Ovary (tissue), 9 donors: ENCODE data around the gene OSBPL6. TPM values are rescaled to one million over a fixed set of nuclear protein-coding genes. Genes with fewer than 3 reads are reported as not detected.
A peak's percentile ranks its signal among the peaks of the same experiment; 100 is the strongest.

Source experiments
- DNase-seq, 5 donors: peaks; one replicate each; pipeline ENCODE4 v3.0.0-alpha.2; 2019 to 2020
- H3K27ac ChIP-seq, 2 donors: fragments of 200-600 bp; one replicate each; pipeline versions ENCODE4 v1.5.1 to v1.8.0; 2019 to 2022
- H3K27me3 ChIP-seq: fragments of 200-600 bp; one replicate; pipeline ENCODE4 v1.8.0; 2022
- H3K36me3 ChIP-seq: fragments of 200-600 bp; sonication (generic); one replicate; pipeline ENCODE4 v1.5.1; 2019
- H3K4me1 ChIP-seq: one replicate; pipeline ENCODE4 v1.8.1; 2013; ENCODE audit warnings: mild to moderate bottlenecking, moderate library complexity; ENCODE audit not compliant: insufficient read depth
- H3K4me3 ChIP-seq: fragments of 200-600 bp; sonication (generic); one replicate; pipeline ENCODE4 v1.5.1; 2017
- H3K9me3 ChIP-seq, 2 donors: fragments of 200-600 bp in 1 of 2; sonication (generic) in 1 of 2; one replicate each; pipeline versions ENCODE4 v1.5.1 to v1.8.1; 2013 to 2019; ENCODE audit warnings: mild to moderate bottlenecking in 1 of 2, moderate library complexity in 1 of 2
- EP300 ChIP-seq: sonication (generic); formaldehyde crosslinking; IDR thresholded peaks from one replicate; pipeline ENCODE4 v1.6.1; 2017; ENCODE audit warnings: antibody characterized with exemption
- POLR2A ChIP-seq: fragments of 450-650 bp; IDR thresholded peaks from one replicate; pipeline ENCODE4 v1.6.1; 2017; ENCODE audit warnings: antibody characterized with exemption, mild to moderate bottlenecking, moderate library complexity
- WGBS, 3 donors: extraction: QIAGEN DNeasy Blood & Tissue Kit in 1 of 3; methylation state at CpG; one replicate each; pipeline versions ENCODE4 v1.1.5 to v1.1.7; 2013 to 2017; 5-methylcytosine and 5-hydroxymethylcytosine counted together
- intact Hi-C, 4 donors: fragments of 100-400 bp; cut with DNase I; formaldehyde crosslinking; loops; one replicate each; pipeline versions ENCODE4 v1.11.0 to v1.15.1; 2022 to 2023
- polyA plus RNA-seq, 2 donors: library from polyadenylated mRNA; stranded (reverse); fragments of 200-250 nt in 1 of 2; fragments of 350-450 nt in 1 of 2; fragmentation: Illumina TruSeq in 1 of 2; extraction: RNeasy Lipid Tissue Mini Kit (QIAGEN cat#74804) in 1 of 2; gene quantifications; one replicate each; pipeline ENCODE4 v1.2.3, GENCODE V29; 2013 to 2014
- total RNA-seq, 7 donors: library from RNA; depleted of rRNA in 2 of 7; stranded (reverse); fragments of >200 nt in 2 of 7; fragmentation: NEBNext Ultra II Directional in 3 of 7; extraction: Animal tissue kit (Norgen Biotek cat#: 25700) in 3 of 7; gene quantifications; one replicate each; pipeline versions ENCODE4 v1.1.0 to v1.2.4, GENCODE V29; 2016 to 2023
- TF ChIP-seq, protein P1 (sequence below), 3 donors: fragments of 450-650 bp in 2 of 3; fragments of 200-600 bp in 1 of 3; IDR thresholded peaks; one replicate each; pipeline versions ENCODE4 v1.5.1 to v1.8.0; 2016 to 2022; ENCODE audit warnings: antibody characterized with exemption in 3 of 3, mild to moderate bottlenecking in 1 of 3
- donor health status: DM: no; HTN: no; CAD: no; lungs with moderate emphysema.
- donor health status: DM: no; HTN: no; CAD: no.
- donor health status: Bipolar disorder and iron deficiency.
- donor health status: DM: yes; HTN: yes; CAD: no.
- donor health status: DM: no; HTN: no; CAD: no.
- donor health status: DM: yes; HTN: yes; CAD: no.

The OSBPL6 gene
- total and polyA plus RNA-seq, 9 donors = 0.60 to 7.4 (median 1.7) TPM

DNA sequence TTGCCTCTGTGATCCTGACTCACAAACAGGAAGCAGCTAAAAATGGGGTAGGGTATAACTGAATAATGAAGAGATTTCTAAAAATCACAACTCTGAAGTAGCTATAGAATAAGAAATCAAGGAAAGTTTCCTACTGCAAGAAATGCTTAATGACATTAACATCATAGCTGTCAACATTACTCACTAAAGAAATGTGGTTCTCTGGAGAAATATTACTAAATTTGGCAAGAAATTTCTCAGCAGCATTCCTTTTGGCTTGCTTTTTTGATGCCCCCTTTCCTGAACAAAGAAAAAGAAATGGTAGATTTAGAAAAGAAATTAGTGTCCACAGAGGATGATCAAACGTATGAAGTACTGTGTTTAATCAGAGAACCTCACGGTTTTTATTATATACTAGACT, 247.1 kb downstream of the OSBPL6 start:
- Histone ChIP-seq H3K27me3 (no peaks in the 10 kb centered on the region), H3K4me1 (no peaks in the 10 kb centered on the region), H3K27ac (no peak overlapping the region), H3K36me3 (no peaks in the 10 kb centered on the region), H3K9me3 (no peaks in the 10 kb centered on the region), H3K4me3 (no peak overlapping the region)
- DNase-seq = no peak
- WGBS, 3 donors = 85 to 91% (median 88%) methylated on average over 2 of the region's 2 CpGs
- TF ChIP-seq, protein P1, sequence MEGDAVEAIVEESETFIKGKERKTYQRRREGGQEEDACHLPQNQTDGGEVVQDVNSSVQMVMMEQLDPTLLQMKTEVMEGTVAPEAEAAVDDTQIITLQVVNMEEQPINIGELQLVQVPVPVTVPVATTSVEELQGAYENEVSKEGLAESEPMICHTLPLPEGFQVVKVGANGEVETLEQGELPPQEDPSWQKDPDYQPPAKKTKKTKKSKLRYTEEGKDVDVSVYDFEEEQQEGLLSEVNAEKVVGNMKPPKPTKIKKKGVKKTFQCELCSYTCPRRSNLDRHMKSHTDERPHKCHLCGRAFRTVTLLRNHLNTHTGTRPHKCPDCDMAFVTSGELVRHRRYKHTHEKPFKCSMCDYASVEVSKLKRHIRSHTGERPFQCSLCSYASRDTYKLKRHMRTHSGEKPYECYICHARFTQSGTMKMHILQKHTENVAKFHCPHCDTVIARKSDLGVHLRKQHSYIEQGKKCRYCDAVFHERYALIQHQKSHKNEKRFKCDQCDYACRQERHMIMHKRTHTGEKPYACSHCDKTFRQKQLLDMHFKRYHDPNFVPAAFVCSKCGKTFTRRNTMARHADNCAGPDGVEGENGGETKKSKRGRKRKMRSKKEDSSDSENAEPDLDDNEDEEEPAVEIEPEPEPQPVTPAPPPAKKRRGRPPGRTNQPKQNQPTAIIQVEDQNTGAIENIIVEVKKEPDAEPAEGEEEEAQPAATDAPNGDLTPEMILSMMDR (IDR thresholded peaks at IDR 0.05) = no peak
- no peak for TF ChIP-seq POLR2A
- no peak for TF ChIP-seq EP300
- intact Hi-C loops = no loop called here

DNA sequence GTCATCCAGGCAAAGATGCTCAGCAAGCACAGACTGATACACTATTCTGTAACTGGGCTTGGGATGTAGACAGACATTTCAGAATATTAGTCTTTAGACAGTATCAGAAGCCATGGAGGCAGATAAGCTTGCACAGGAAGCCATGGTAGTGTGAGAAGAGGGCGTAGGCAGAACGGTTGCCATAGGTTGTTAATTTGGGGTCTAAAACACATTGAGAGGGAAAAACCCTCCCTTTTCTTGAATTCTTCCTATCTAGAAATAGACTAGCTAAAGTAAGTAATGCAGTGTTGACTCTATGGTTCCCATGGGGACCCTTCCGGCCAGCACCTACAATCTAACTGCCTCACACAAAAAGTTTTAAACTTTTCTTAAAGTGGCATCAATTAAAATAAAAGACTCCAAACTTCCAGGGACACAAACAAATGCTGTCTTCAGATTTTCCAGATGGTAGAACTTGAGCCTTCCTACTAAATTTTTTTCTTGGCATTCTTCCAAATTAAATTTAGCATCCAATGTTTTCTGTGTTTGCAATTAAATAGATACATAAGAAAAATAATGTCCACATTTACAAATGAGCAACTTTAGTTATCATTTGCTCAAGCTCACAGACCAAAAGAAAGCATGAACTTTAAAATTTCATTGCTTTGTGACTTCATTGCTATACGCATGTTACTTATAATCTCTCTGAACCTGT, 254.8 kb downstream of the OSBPL6 start:
- TF ChIP-seq EP300 = no peak
- TF ChIP-seq POLR2A = no peak
- TF ChIP-seq, protein P1 (IDR thresholded peaks at IDR 0.05) = no peak
- intact Hi-C loops = no loop called here
- H3K36me3 ChIP-seq = no peaks in the 10 kb centered on the region

DNA sequence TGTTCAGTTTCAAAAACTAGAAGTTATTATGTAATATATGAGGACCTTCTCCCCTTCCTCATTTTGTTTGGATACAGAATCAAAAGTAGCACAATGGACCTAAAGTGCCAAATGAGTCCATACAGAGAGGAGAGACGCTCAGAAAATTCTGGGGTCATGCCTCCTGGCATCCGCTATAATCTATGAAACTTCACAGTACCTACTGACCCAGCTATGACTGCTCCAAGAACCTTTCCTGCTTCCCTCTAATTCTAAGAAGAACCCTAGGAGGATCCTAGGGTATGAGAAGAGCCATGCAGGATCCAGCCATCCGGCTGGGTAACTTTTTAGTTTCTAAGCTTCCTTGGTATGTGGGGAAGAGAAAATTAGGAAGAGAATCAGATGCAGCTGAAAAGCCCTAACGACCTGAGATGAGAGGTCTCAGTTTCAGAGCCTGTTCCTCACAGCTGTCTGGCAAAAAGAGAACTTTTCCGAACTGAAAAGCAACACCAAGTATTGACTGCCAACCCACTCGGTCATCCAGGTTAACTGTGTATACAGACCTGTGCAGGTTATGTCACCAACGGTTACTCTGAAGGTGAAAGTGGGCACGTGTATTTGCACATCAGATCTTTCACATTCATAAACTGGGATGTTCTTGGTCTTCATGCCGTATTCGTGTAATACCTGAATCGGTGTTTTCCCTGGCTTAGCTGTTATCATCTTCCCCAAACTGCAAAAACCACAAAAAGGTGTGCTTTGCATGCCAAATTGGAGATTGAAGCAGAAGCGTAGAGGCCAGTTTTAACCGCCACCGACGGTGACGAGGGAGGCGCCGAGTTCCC, 255.6 kb downstream of the OSBPL6 start:
- Histone ChIP-seq H3K27ac (peak overlapping the region; percentile 86 to 98), H3K4me3 (peak overlapping the region; percentile 86), H3K36me3 (no peaks in the 10 kb centered on the region), H3K4me1 (peaks cover 6% of the 10 kb centered on the region), H3K9me3 (no peaks in the 10 kb centered on the region), H3K27me3 (no peaks in the 10 kb centered on the region)
- no peak for DNase-seq
- TF ChIP-seq EP300 = no peak
- TF ChIP-seq, protein P1 (IDR thresholded peaks at IDR 0.05) = no peak
- TF ChIP-seq POLR2A = no peak
- WGBS, 3 donors = 4 to 7% (median 7%) methylated on average over 18 of the region's 18 CpGs
- intact Hi-C loops = loop anchor here in 1 of 4 donors (2.0 kb wide), 1 partner anchor 73 kb away; no protein-coding TSS in a partner anchor

More for the DNA sequence above, 254.8 kb downstream of the OSBPL6 start:
- no peaks in the 10 kb centered on the region for H3K27me3 ChIP-seq
- no peak overlapping the region for H3K27ac ChIP-seq
- peaks cover 6% of the 10 kb centered on the region for H3K4me1 ChIP-seq
- 53 to 92% (median 84%) methylated on average over 4 of the region's 4 CpGs for WGBS, 3 donors
- H3K9me3 ChIP-seq = no peaks in the 10 kb centered on the region
- peak overlapping the region; percentile 86 for H3K4me3 ChIP-seq
- no peak for DNase-seq

DNA sequence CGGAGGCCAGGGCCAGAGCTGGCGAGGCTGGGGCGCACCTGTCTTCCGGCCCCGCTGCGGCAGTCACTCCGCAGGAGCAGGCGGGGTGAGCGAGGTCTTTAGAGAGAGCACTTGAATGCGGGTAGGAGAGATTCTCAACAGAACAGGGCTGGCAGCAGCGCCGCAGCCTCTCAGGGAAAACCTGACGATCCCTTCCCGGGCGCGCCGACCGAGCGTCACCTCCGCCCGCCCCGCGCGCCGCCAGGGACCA, 256.1 kb downstream of the OSBPL6 start:
- Histone ChIP-seq H3K27ac (peak overlapping the region; percentile 86 to 98), H3K4me3 (peak overlapping the region; percentile 86), H3K4me1 (peaks cover 6% of the 10 kb centered on the region), H3K36me3 (no peaks in the 10 kb centered on the region), H3K27me3 (no peaks in the 10 kb centered on the region), H3K9me3 (no peaks in the 10 kb centered on the region)
- intact Hi-C loops = loop anchor here in 1 of 4 donors (2.0 kb wide), 1 partner anchor 72 kb away; no protein-coding TSS in a partner anchor
- TF ChIP-seq, protein P1 (IDR thresholded peaks at IDR 0.05) = no peak
- no peak for TF ChIP-seq EP300
- TF ChIP-seq POLR2A = no peak
- DNase-seq = no peak
- 0 to 1% (median 0%) methylated on average over 16 to 25 of the region's 25 CpGs for WGBS, 3 donors
